Lung (tissue), 12 donors: Measurements from ENCODE around the gene SLIT1. TPM values are rescaled to one million over a fixed set of nuclear protein-coding genes. Genes with fewer than 3 reads are reported as not detected.

Experiments used
- ATAC-seq: fragments of 200-7000 bp; cut with Tn5 transposase; one replicate; pipeline ENCODE4 v1.9.1; 2020; ENCODE audit warnings: moderate number of reproducible peaks; ENCODE audit not compliant: insufficient read depth, low FRiP score
- DNase-seq, 3 donors: peaks; one replicate each; pipeline ENCODE4 v3.0.0-alpha.2; 2013 to 2017
- H3K27ac ChIP-seq, 2 donors: one replicate each; pipeline ENCODE4 v1.5.1; 2013; ENCODE audit warnings: mild to moderate bottlenecking in 2 of 2, moderate library complexity in 2 of 2, control low read depth in 1 of 2, inconsistent platforms in 1 of 2, low read depth in 1 of 2, low read length in 1 of 2
- H3K27me3 ChIP-seq, 3 donors: one replicate each; pipeline ENCODE4 v1.5.1; 2013; ENCODE audit warnings: low read length in 2 of 3; ENCODE audit not compliant: control insufficient read depth in 3 of 3, insufficient read depth in 3 of 3
- H3K36me3 ChIP-seq, 4 donors: one replicate each; pipeline ENCODE4 v1.5.1; 2013; ENCODE audit warnings: low read length in 4 of 4, mild to moderate bottlenecking in 1 of 4, moderate library complexity in 1 of 4; ENCODE audit not compliant: control insufficient read depth in 4 of 4, insufficient read depth in 4 of 4
- H3K4me1 ChIP-seq, 5 donors: one replicate each; pipeline ENCODE4 v1.5.1; 2013; ENCODE audit warnings: low read length in 5 of 5, mild to moderate bottlenecking in 2 of 5, moderate library complexity in 1 of 5; ENCODE audit not compliant: control insufficient read depth in 5 of 5, insufficient read depth in 5 of 5
- H3K4me3 ChIP-seq: one replicate; pipeline ENCODE4 v1.5.1; 2013; ENCODE audit warnings: mild to moderate bottlenecking, control low read depth, moderate library complexity
- H3K9ac ChIP-seq, 2 donors: one replicate each; pipeline ENCODE4 v1.5.1; 2013; ENCODE audit warnings: low read length in 2 of 2, control low read depth in 1 of 2; ENCODE audit not compliant: insufficient read depth in 1 of 2
- H3K9me3 ChIP-seq, 4 donors: one replicate each; pipeline ENCODE4 v1.5.1; 2013; ENCODE audit warnings: low read length in 3 of 4, mild to moderate bottlenecking in 1 of 4, moderate library complexity in 1 of 4; ENCODE audit not compliant: control insufficient read depth in 4 of 4, insufficient read depth in 3 of 4
- WGBS, 2 donors: extraction: QIAGEN DNeasy Blood & Tissue Kit; methylation state at CpG; one replicate each; pipeline ENCODE4 v1.1.7; 2013; 5-methylcytosine and 5-hydroxymethylcytosine counted together
- polyA plus RNA-seq, 2 donors: library from polyadenylated mRNA; stranded (reverse); fragments of 200-250 nt; gene quantifications; one replicate each; pipeline ENCODE4 v1.2.1, GENCODE V29; 2013
- total RNA-seq, 2 donors: library from RNA; depleted of rRNA in 1 of 2; stranded (reverse); fragments of >200 nt in 1 of 2; gene quantifications; one replicate each; pipeline ENCODE4 v1.2.1, GENCODE V29; 2014 to 2021
- TF ChIP-seq, protein P1 (sequence below): IDR thresholded peaks from 2 replicates; pipeline ENCODE4 v1.5.1; 2012; ENCODE audit warnings: mild to moderate bottlenecking; ENCODE audit errors: control extremely low read depth, extremely low read depth
- donor health status: control.
- donor health status: control.
- donor health status: Bipolar disorder and iron deficiency.
- donor health status: healthy.
- donor health status: DM: yes; HTN: yes; CAD: no.

The SLIT1 gene
- total and polyA plus RNA-seq, 4 donors, result 0.39 to 5.6 (median 0.57) TPM

DNA sequence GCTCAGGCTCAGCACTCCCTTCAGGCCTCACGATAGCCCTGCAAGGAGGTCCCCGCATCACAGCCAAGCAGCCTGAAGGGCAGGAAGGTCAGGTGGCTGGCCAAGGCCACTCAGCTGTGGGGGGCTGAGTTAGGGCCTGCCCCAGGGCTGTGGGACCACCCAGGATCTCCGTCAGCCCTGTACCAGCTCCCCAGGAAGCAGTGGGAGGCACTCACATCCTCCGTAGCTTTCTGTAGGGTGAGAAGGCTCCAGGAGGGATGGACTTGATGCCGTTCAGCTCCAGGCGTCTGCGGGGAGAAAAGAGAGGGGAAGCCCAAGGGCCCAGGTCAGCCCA is 125.9 kb downstream of the SLIT1 start:
- H3K4me3 ChIP-seq, result no peak overlapping the region
- no peak overlapping the region for H3K27ac ChIP-seq
- 85% methylated on average over 7 of the region's 7 CpGs for WGBS, 2 donors
- H3K27me3 ChIP-seq, result no peaks in the 10 kb centered on the region
- DNase-seq (no peak), ATAC-seq (no peak)
- no peak overlapping the region for H3K9ac ChIP-seq
- H3K36me3 ChIP-seq, result no peaks in the 10 kb centered on the region
- TF ChIP-seq, protein P1, sequence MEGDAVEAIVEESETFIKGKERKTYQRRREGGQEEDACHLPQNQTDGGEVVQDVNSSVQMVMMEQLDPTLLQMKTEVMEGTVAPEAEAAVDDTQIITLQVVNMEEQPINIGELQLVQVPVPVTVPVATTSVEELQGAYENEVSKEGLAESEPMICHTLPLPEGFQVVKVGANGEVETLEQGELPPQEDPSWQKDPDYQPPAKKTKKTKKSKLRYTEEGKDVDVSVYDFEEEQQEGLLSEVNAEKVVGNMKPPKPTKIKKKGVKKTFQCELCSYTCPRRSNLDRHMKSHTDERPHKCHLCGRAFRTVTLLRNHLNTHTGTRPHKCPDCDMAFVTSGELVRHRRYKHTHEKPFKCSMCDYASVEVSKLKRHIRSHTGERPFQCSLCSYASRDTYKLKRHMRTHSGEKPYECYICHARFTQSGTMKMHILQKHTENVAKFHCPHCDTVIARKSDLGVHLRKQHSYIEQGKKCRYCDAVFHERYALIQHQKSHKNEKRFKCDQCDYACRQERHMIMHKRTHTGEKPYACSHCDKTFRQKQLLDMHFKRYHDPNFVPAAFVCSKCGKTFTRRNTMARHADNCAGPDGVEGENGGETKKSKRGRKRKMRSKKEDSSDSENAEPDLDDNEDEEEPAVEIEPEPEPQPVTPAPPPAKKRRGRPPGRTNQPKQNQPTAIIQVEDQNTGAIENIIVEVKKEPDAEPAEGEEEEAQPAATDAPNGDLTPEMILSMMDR, result no peak
- H3K9me3 ChIP-seq, result no peaks in the 10 kb centered on the region
- no peaks in the 10 kb centered on the region for H3K4me1 ChIP-seq

DNA sequence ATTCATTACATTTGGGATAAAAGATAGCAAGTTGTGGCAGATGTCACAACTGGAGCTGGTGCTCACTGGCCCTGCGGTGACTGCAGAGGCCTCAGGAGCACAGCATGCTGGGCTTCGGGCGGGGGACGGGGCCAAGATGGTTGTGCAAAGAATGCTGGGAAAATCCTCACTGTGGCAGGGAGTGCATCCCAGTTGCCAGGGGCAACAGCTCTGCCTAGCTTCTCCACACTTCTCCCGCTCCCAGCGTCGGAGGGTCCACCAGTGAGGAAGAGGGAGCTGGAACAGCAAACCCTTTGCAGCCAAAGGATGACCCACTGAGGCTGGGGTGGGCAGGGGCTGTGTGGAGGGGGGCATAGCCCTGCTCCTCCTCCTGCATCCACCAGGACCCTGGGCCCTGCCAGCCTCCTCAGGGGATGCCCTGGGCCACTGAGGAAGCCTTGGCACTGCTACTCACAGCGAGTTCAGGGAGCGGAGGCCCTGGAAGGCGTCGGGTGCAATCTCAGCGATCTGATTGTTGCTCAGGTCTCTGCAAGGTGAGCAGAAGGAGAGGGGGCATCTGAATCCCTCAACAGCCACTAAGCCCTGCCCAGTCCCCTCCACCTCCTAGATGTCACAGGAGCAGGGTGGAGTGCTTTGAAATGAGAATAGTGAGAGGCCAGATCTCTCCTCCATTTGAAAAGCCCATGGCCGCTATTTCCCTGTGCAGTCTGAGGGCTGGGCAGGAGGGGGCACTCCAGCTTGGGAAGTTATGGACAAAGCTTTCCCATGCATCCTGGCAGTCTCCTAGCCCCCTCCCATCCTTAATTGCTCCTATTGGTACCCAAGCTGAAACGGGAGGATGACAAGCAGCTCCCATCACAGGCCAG is 126.5 kb downstream of the SLIT1 start:
- Histone ChIP-seq H3K9me3 (no peaks in the 10 kb centered on the region), H3K27ac (no peak overlapping the region), H3K27me3 (no peaks in the 10 kb centered on the region), H3K36me3 (no peaks in the 10 kb centered on the region), H3K4me3 (no peak overlapping the region), H3K9ac (no peak overlapping the region), H3K4me1 (no peaks in the 10 kb centered on the region)
- ATAC-seq (no peak), DNase-seq (no peak)
- WGBS, 2 donors, result 88 to 89% methylated on average over 14 of the region's 14 CpGs
- TF ChIP-seq, protein P1, result no peak

DNA sequence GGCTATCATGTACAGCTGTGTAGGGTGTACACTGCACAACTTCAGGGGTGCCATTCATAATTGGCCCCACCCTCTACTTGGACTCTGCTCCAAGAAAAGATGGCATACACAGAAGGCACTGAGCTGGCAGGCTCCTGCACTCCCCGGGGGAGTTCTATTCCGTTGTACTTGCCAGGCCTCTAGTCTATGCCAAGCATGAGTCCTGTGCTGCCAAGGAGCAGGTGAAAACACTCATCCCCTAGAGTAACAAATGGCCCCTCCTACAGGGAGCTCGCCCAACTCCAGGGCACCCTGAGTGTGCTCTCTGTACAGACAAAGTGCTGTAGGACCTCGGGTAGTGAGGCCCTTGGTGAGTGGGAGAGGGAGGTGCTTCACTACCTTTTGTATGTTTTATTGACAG is 127.2 kb downstream of the SLIT1 start:
- TF ChIP-seq, protein P1, result no peak
- Histone ChIP-seq H3K4me3 (no peak overlapping the region), H3K9ac (no peak overlapping the region), H3K27ac (no peak overlapping the region), H3K36me3 (no peaks in the 10 kb centered on the region), H3K4me1 (no peaks in the 10 kb centered on the region), H3K9me3 (no peaks in the 10 kb centered on the region), H3K27me3 (no peaks in the 10 kb centered on the region)
- DNase-seq, result no peak
- no peak for ATAC-seq
- 50 to 54% methylated on average over 4 of the region's 4 CpGs for WGBS, 2 donors
